Measurements from ENCODE around the gene ZGLP1.
"Not testable (repeated sequence)": the region's sequence is repeated elsewhere in the genome, so short reads cannot be mapped to it uniquely, and the experiment has no call there.

ZGLP1 gene

GRCh38 chr19:10309423-10309822, at the start of gene ZGLP1:
Gene ZGLP1 (minus strand): TSS chr19:10309815.
- H3K4me3 ChIP-seq (ENCODE audit: low read length): no peak within 1 kb of the TSS
- H3K9me3 ChIP-seq (ENCODE audit: insufficient read depth, low read depth, low read length): no peaks in the 10 kb centered on the region
- H3K27me3 ChIP-seq (ENCODE audit: insufficient read depth, low read length): no peaks in the 10 kb centered on the region
- no peak within 1 kb of the TSS for H3K9ac ChIP-seq (ENCODE audit: low read depth, low read length)
- peaks cover 6% of the 10 kb centered on the region; the same call in 1 of the 2 replicates for H3K36me3 ChIP-seq (ENCODE audit: insufficient read depth, low read depth, low read length)
- no peak within 1 kb of the TSS for H3K27ac ChIP-seq (ENCODE audit: low read length)
- H3K4me1 ChIP-seq (ENCODE audit: insufficient read depth, low read length): no peaks in the 10 kb centered on the region

- no peaks in the 10 kb centered on the region for H3K4me1 ChIP-seq (ENCODE audit: insufficient read depth, low read length)
- no peak overlapping the region for H3K4me3 ChIP-seq (ENCODE audit: low read length)
- no peak overlapping the region for H3K9ac ChIP-seq (ENCODE audit: low read depth, low read length)
- no peak overlapping the region for H3K27ac ChIP-seq (ENCODE audit: low read length)
- no peaks in the 10 kb centered on the region for H3K9me3 ChIP-seq (ENCODE audit: insufficient read depth, low read depth, low read length)
- peaks cover 9% of the 10 kb centered on the region; the same call in 1 of the 2 replicates for H3K36me3 ChIP-seq (ENCODE audit: insufficient read depth, low read depth, low read length)
- no peaks in the 10 kb centered on the region for H3K27me3 ChIP-seq (ENCODE audit: insufficient read depth, low read length)
Measured at GRCh38 chr19:10356431-10356830, 46.8 kb upstream of the ZGLP1 start.

- no peak overlapping the region for H3K27ac ChIP-seq (ENCODE audit: low read length)
- no peaks in the 10 kb centered on the region for H3K27me3 ChIP-seq (ENCODE audit: insufficient read depth, low read length)
- H3K9me3 ChIP-seq (ENCODE audit: insufficient read depth, low read depth, low read length): no peaks in the 10 kb centered on the region
- peak overlapping the region; percentile 83; the same call in 1 of the 2 replicates for H3K9ac ChIP-seq (ENCODE audit: low read depth, low read length)
- H3K4me3 ChIP-seq (ENCODE audit: low read length): peak overlapping the region; percentile 79
- peaks cover 5% of the 10 kb centered on the region; the same call in 1 of the 2 replicates for H3K36me3 ChIP-seq (ENCODE audit: insufficient read depth, low read depth, low read length)
- no peaks in the 10 kb centered on the region for H3K4me1 ChIP-seq (ENCODE audit: insufficient read depth, low read length)
Measured at GRCh38 chr19:10353793-10354391, 44.3 kb upstream of the ZGLP1 start.

GRCh38 chr19:10352764-10353671, 43.4 kb upstream of the ZGLP1 start:
- no peaks in the 10 kb centered on the region for H3K4me1 ChIP-seq (ENCODE audit: insufficient read depth, low read length)
- H3K27ac ChIP-seq (ENCODE audit: low read length): peak overlapping the region; percentile 94
- peak overlapping the region; percentile 79 for H3K4me3 ChIP-seq (ENCODE audit: low read length)
- H3K27me3 ChIP-seq (ENCODE audit: insufficient read depth, low read length): no peaks in the 10 kb centered on the region
- no peaks in the 10 kb centered on the region for H3K9me3 ChIP-seq (ENCODE audit: insufficient read depth, low read depth, low read length)
- H3K9ac ChIP-seq (ENCODE audit: low read depth, low read length): peak overlapping the region; percentile 83; the same call in 1 of the 2 replicates
- H3K36me3 ChIP-seq (ENCODE audit: insufficient read depth, low read depth, low read length): peaks cover 5% of the 10 kb centered on the region; the same call in 1 of the 2 replicates

- H3K36me3 ChIP-seq (ENCODE audit: insufficient read depth, low read depth, low read length): peaks cover 5% of the 10 kb centered on the region; the same call in 1 of the 2 replicates
- H3K4me1 ChIP-seq (ENCODE audit: insufficient read depth, low read length): no peaks in the 10 kb centered on the region
- no peak overlapping the region for H3K4me3 ChIP-seq (ENCODE audit: low read length)
- no peak overlapping the region for H3K9ac ChIP-seq (ENCODE audit: low read depth, low read length)
- H3K27me3 ChIP-seq (ENCODE audit: insufficient read depth, low read length): no peaks in the 10 kb centered on the region
- H3K27ac ChIP-seq (ENCODE audit: low read length): no peak overlapping the region
- no peaks in the 10 kb centered on the region for H3K9me3 ChIP-seq (ENCODE audit: insufficient read depth, low read depth, low read length)
Measured at GRCh38 chr19:10346509-10346908, 36.9 kb upstream of the ZGLP1 start.

GRCh38 chr19:10344780-10345179, 35.2 kb upstream of the ZGLP1 start:
- Histone ChIP-seq H3K36me3 (ENCODE audit: insufficient read depth, low read depth, low read length) (no peaks in the 10 kb centered on the region), H3K4me3 (ENCODE audit: low read length) (no peak overlapping the region), H3K9ac (ENCODE audit: low read depth, low read length) (no peak overlapping the region), H3K27me3 (ENCODE audit: insufficient read depth, low read length) (no peaks in the 10 kb centered on the region), H3K9me3 (ENCODE audit: insufficient read depth, low read depth, low read length) (no peaks in the 10 kb centered on the region), H3K4me1 (ENCODE audit: insufficient read depth, low read length) (peaks cover 2% of the 10 kb centered on the region; the same call in 1 of the 2 replicates), H3K27ac (ENCODE audit: low read length) (no peak overlapping the region)

- Histone ChIP-seq H3K9ac (ENCODE audit: low read depth, low read length) (no peak overlapping the region), H3K4me3 (ENCODE audit: low read length) (no peak overlapping the region), H3K4me1 (ENCODE audit: insufficient read depth, low read length) (peaks cover 12% of the 10 kb centered on the region; the same call in 1 of the 2 replicates), H3K27me3 (ENCODE audit: insufficient read depth, low read length) (no peaks in the 10 kb centered on the region), H3K9me3 (ENCODE audit: insufficient read depth, low read depth, low read length) (no peaks in the 10 kb centered on the region), H3K36me3 (ENCODE audit: insufficient read depth, low read depth, low read length) (no peaks in the 10 kb centered on the region), H3K27ac (ENCODE audit: low read length) (no peak overlapping the region)
Measured at GRCh38 chr19:10343495-10343894, 33.9 kb upstream of the ZGLP1 start.

- H3K9me3 ChIP-seq (ENCODE audit: insufficient read depth, low read depth, low read length): no peaks in the 10 kb centered on the region
- H3K4me3 ChIP-seq (ENCODE audit: low read length): no peak overlapping the region; the same call in 1 of the 2 replicates
- no peak overlapping the region for H3K27ac ChIP-seq (ENCODE audit: low read length)
- no peak overlapping the region for H3K9ac ChIP-seq (ENCODE audit: low read depth, low read length)
- H3K27me3 ChIP-seq (ENCODE audit: insufficient read depth, low read length): no peaks in the 10 kb centered on the region; the same call in 1 of the 2 replicates
- peaks cover 12% of the 10 kb centered on the region; the same call in 1 of the 2 replicates for H3K4me1 ChIP-seq (ENCODE audit: insufficient read depth, low read length)
- no peaks in the 10 kb centered on the region for H3K36me3 ChIP-seq (ENCODE audit: insufficient read depth, low read depth, low read length)
Measured at GRCh38 chr19:10339977-10340376, 30.4 kb upstream of the ZGLP1 start.

GRCh38 chr19:10339380-10339960, 29.9 kb upstream of the ZGLP1 start, which contains the start of gene ICAM3:
Gene ICAM3 (minus strand): TSS chr19:10339624. CDS start chr19:10339614, 10 bp downstream.
- Histone ChIP-seq H3K4me3 (ENCODE audit: low read length) (no peak within 1 kb of the TSS; the same call in 1 of the 2 replicates), H3K27me3 (ENCODE audit: insufficient read depth, low read length) (peaks cover 2% of the 10 kb centered on the region), H3K27ac (ENCODE audit: low read length) (no peak within 1 kb of the TSS), H3K36me3 (ENCODE audit: insufficient read depth, low read depth, low read length) (no peaks in the 10 kb centered on the region), H3K9ac (ENCODE audit: low read depth, low read length) (peak within 1 kb of the TSS; percentile 53), H3K4me1 (ENCODE audit: insufficient read depth, low read length) (peaks cover 12% of the 10 kb centered on the region; the same call in 1 of the 2 replicates), H3K9me3 (ENCODE audit: insufficient read depth, low read depth, low read length) (no peaks in the 10 kb centered on the region)

- H3K4me1 ChIP-seq (ENCODE audit: insufficient read depth, low read length): peaks cover 12% of the 10 kb centered on the region; the same call in 1 of the 2 replicates
- H3K27me3 ChIP-seq (ENCODE audit: insufficient read depth, low read length): peaks cover 7% of the 10 kb centered on the region
- no peaks in the 10 kb centered on the region for H3K36me3 ChIP-seq (ENCODE audit: insufficient read depth, low read depth, low read length)
- peak overlapping the region; percentile 53; the same call in 1 of the 2 replicates for H3K9ac ChIP-seq (ENCODE audit: low read depth, low read length)
- no peak overlapping the region for H3K27ac ChIP-seq (ENCODE audit: low read length)
- H3K4me3 ChIP-seq (ENCODE audit: low read length): no peak overlapping the region
- H3K9me3 ChIP-seq (ENCODE audit: insufficient read depth, low read depth, low read length): no peaks in the 10 kb centered on the region
Measured at GRCh38 chr19:10338940-10339339, 29.3 kb upstream of the ZGLP1 start.

- H3K27me3 ChIP-seq (ENCODE audit: insufficient read depth, low read length); H3K36me3 ChIP-seq (ENCODE audit: insufficient read depth, low read depth, low read length); H3K9me3 ChIP-seq (ENCODE audit: insufficient read depth, low read depth, low read length); H3K9ac ChIP-seq (ENCODE audit: low read depth, low read length); H3K27ac ChIP-seq (ENCODE audit: low read length); H3K4me3 ChIP-seq (ENCODE audit: low read length): not testable (repeated sequence)
- peaks cover 12% of the 10 kb centered on the region; the same call in 1 of the 2 replicates for H3K4me1 ChIP-seq (ENCODE audit: insufficient read depth, low read length)
Measured at GRCh38 chr19:10336725-10337124, 27.1 kb upstream of the ZGLP1 start.
